Neutrophil (primary cell): ENCODE results near the gene MMP14.

Experiments
- H3K27ac ChIP-seq: fragments of 200-600 bp; sonication (generic); 2 replicates; pipeline ENCODE4 v1.5.1; 2016; ENCODE audit warnings: mild to moderate bottlenecking, moderate library complexity
- H3K27me3 ChIP-seq: fragments of 200-600 bp; sonication (generic); 2 replicates; pipeline ENCODE4 v1.6.0; 2016; ENCODE audit warnings: mild to moderate bottlenecking
- H3K36me3 ChIP-seq: fragments of 200-600 bp; sonication (generic); 2 replicates; pipeline ENCODE4 v1.5.1; 2017
- H3K4me1 ChIP-seq, 2 experiments: fragments of 200-600 bp in 1 of 2; sonication (generic) in 1 of 2; 1 replicate in 1 of 2; 2 replicates in 1 of 2; pipeline versions ENCODE4 v1.5.1 to v1.6.1; 2013 to 2016; ENCODE audit warnings: low read depth in 1 of 2, low read length in 1 of 2, mild to moderate bottlenecking in 1 of 2, moderate library complexity in 1 of 2; ENCODE audit not compliant: control insufficient read depth in 1 of 2, insufficient read depth in 1 of 2
- H3K4me3 ChIP-seq, 2 experiments: fragments of 200-600 bp in 1 of 2; sonication (generic) in 1 of 2; 1 replicate in 1 of 2; 2 replicates in 1 of 2; pipeline ENCODE4 v1.5.1; 2013 to 2016; ENCODE audit warnings: low read depth in 1 of 2, low read length in 1 of 2, mild to moderate bottlenecking in 1 of 2, moderate library complexity in 1 of 2
- H3K9me3 ChIP-seq: fragments of 200-600 bp; sonication (generic); 2 replicates; pipeline ENCODE4 v1.5.1; 2016
- TF ChIP-seq, protein P1 (sequence below): fragments of 200-600 bp; sonication (generic); IDR thresholded peaks from 2 replicates; pipeline ENCODE4 v1.5.1; 2016; ENCODE audit warnings: antibody characterized with exemption

The MMP14 gene

DNA sequence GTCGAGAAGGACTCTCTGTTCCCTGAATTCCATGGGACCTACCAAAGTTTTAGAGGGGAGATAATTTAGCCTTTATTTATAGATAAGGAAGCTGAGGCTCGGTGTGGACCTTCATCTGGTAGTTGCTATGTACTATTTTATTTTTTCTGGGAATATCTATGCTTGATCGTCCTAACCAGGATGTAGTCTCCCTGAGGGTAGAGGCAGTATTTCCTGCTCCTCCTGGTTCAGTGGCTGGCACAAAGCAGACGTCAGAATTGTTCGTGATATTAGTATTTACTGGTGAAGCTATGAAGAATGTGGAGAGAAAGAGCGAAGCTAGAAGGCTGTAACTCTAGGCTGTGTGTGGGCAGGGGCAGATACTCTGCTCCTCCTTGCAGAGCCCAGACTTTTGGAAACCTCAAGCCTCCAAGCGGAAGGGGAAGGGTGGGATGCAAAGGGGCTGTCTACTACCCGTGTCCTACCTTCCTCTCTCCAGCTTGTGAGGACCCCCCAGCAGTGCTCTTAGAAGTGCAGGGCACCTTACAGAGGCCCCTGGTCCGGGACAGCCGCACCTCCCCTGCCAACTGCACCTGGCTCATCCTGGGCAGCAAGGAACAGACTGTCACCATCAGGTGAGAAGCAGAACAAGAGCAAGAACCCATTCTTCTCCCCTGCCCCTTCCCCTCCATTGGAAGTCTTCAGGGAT, 36.6 kb downstream of the MMP14 start:
- Histone ChIP-seq H3K27me3 (no peaks in the 10 kb centered on the region), H3K36me3 (peaks cover 56% of the 10 kb centered on the region), H3K4me1 (peaks cover 75 to 82% of the 10 kb centered on the region in 2 experiments), H3K27ac (peak overlapping the region; percentile 100), H3K4me3 (peak overlapping the region; percentile 75 to 84), H3K9me3 (no peaks in the 10 kb centered on the region)
- TF ChIP-seq, protein P1, sequence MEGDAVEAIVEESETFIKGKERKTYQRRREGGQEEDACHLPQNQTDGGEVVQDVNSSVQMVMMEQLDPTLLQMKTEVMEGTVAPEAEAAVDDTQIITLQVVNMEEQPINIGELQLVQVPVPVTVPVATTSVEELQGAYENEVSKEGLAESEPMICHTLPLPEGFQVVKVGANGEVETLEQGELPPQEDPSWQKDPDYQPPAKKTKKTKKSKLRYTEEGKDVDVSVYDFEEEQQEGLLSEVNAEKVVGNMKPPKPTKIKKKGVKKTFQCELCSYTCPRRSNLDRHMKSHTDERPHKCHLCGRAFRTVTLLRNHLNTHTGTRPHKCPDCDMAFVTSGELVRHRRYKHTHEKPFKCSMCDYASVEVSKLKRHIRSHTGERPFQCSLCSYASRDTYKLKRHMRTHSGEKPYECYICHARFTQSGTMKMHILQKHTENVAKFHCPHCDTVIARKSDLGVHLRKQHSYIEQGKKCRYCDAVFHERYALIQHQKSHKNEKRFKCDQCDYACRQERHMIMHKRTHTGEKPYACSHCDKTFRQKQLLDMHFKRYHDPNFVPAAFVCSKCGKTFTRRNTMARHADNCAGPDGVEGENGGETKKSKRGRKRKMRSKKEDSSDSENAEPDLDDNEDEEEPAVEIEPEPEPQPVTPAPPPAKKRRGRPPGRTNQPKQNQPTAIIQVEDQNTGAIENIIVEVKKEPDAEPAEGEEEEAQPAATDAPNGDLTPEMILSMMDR, result no peak

DNA sequence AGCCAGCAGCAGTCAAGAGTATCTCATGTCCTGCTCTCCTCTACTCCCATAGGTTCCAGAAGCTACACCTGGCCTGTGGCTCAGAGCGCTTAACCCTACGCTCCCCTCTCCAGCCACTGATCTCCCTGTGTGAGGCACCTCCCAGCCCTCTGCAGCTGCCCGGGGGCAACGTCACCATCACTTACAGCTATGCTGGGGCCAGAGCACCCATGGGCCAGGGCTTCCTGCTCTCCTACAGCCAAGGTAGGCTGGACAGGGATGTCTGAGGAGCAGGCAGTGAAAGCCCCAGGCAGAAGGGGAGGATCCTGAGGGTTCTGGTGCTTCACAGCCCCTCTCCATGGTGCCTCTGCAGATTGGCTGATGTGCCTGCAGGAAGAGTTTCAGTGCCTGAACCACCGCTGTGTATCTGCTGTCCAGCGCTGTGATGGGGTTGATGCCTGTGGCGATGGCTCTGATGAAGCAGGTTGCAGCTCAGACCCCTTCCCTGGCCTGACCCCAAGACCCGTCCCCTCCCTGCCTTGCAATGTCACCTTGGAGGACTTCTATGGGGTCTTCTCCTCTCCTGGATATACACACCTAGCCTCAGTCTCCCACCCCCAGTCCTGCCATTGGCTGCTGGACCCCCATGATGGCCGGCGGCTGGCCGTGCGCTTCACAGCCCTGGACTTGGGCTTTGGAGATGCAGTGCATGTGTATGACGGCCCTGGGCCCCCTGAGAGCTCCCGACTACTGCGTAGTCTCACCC, 38.8 kb downstream of the MMP14 start:
- H3K27me3 ChIP-seq, result no peaks in the 10 kb centered on the region
- peaks cover 78% of the 10 kb centered on the region for H3K36me3 ChIP-seq
- TF ChIP-seq, protein P1, result no peak
- peak overlapping the region; percentile 18 for H3K27ac ChIP-seq
- H3K4me3 ChIP-seq, result no peak overlapping the region
- peaks cover 76 to 80% of the 10 kb centered on the region in 2 experiments for H3K4me1 ChIP-seq
- H3K9me3 ChIP-seq, result no peaks in the 10 kb centered on the region

DNA sequence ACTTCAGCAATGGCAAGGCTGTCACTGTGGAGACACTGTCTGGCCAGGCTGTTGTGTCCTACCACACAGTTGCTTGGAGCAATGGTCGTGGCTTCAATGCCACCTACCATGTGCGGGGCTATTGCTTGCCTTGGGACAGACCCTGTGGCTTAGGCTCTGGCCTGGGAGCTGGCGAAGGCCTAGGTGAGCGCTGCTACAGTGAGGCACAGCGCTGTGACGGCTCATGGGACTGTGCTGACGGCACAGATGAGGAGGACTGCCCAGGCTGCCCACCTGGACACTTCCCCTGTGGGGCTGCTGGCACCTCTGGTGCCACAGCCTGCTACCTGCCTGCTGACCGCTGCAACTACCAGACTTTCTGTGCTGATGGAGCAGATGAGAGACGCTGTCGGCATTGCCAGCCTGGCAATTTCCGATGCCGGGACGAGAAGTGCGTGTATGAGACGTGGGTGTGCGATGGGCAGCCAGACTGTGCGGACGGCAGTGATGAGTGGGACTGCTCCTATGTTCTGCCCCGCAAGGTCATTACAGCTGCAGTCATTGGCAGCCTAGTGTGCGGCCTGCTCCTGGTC, 39.4 kb downstream of the MMP14 start:
- H3K9me3 ChIP-seq, result no peaks in the 10 kb centered on the region
- TF ChIP-seq, protein P1, result no peak
- peaks cover 70 to 73% of the 10 kb centered on the region in 2 experiments for H3K4me1 ChIP-seq
- H3K27me3 ChIP-seq, result no peaks in the 10 kb centered on the region
- H3K4me3 ChIP-seq, result no peak overlapping the region
- peak overlapping the region; percentile 18 for H3K27ac ChIP-seq
- peaks cover 85% of the 10 kb centered on the region for H3K36me3 ChIP-seq

DNA sequence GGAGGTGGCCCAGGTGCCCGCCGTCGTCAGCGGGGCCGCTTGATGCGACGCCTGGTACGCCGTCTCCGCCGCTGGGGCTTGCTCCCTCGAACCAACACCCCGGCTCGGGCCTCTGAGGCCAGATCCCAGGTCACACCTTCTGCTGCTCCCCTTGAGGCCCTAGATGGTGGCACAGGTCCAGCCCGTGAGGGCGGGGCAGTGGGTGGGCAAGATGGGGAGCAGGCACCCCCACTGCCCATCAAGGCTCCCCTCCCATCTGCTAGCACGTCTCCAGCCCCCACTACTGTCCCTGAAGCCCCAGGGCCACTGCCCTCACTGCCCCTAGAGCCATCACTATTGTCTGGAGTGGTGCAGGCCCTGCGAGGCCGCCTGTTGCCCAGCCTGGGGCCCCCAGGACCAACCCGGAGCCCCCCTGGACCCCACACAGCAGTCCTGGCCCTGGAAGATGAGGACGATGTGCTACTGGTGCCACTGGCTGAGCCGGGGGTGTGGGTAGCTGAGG, 40.7 kb downstream of the MMP14 start:
- TF ChIP-seq, protein P1, result no peak
- Histone ChIP-seq H3K4me3 (no peak overlapping the region), H3K4me1 (peaks cover 62 to 67% of the 10 kb centered on the region in 2 experiments), H3K27me3 (no peaks in the 10 kb centered on the region), H3K9me3 (no peaks in the 10 kb centered on the region), H3K36me3 (peaks cover 95% of the 10 kb centered on the region), H3K27ac (peak overlapping the region; percentile 67)

DNA sequence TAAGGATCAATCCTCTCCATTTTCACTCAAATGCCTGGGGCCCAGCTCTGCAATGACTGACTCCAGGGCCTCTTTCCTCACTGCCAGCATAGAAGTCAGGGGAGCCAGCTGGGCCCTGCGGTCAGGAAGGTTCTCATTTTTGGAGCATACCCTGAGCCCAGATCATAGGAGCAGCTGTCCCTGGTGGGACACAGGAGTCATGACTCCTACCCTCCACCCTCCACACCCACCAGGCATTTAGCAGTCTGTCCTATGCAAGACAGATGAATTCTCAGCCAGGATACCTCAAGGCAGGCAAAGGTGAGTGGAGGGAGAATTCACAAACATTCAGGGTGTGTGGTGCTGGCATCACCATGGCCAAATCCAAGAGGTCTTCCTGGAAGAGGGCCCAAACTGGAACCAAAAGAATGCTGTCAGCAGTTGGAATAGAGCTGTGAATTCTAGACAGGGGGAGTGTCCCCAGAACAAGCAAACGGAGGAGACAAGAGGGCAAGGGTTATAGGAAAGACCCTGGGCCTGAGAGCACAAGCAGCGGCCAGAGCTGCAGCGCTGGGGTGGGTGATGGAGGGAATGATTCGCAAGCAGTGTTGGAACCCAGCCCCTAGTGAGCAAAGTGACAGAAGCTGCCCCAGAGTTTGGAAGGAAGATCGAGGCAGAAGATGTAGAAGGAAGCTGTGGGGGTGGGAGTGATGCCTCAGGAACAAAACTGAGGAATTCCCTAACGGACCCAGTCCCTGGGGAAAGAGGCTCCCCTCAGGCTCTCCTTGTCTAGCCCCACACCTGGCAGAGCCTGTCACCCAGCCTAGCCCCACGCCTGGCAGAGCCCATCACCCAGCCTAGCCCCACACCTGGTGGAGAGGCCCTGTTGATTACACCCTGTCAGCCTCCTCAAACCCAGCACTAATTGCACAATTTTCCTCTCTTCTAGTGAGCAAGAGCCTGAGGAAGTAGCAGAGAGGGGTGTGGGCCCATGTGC, 42.2 kb downstream of the MMP14 start:
- TF ChIP-seq, protein P1, result no peak
- no peaks in the 10 kb centered on the region for H3K9me3 ChIP-seq
- H3K36me3 ChIP-seq, result peaks cover 83% of the 10 kb centered on the region
- H3K4me1 ChIP-seq, result peaks cover 51 to 62% of the 10 kb centered on the region in 2 experiments
- peaks cover 13% of the 10 kb centered on the region for H3K27me3 ChIP-seq
- no peak overlapping the region for H3K4me3 ChIP-seq
- H3K27ac ChIP-seq, result peak overlapping the region; percentile 67
